OCI-LY1 (cell line): ENCODE results near the gene NFYC.

Source experiments
- H2AFZ ChIP-seq: fragments of 200-600 bp; sonication (generic), shearing (Covaris generic); 2 replicates; pipeline ENCODE4 v1.6.0; 2014; ENCODE audit warnings: antibody characterized with exemption, mild to moderate bottlenecking, low read length
- H3F3A ChIP-seq: fragments of 200-600 bp; sonication (generic), shearing (Covaris generic); 2 replicates; pipeline ENCODE4 v1.6.0; 2014; ENCODE audit warnings: mild to moderate bottlenecking, antibody characterized with exemption, low read length, moderate library complexity; ENCODE audit not compliant: insufficient read depth
- H3K27ac ChIP-seq: fragments of 200-600 bp; sonication (generic); 2 replicates; pipeline ENCODE4 v1.5.1; 2014; ENCODE audit warnings: low read length, mixed run types, mild to moderate bottlenecking, low read depth; ENCODE audit not compliant: poor library complexity, severe bottlenecking
- H3K27me3 ChIP-seq: fragments of 200-600 bp; sonication (generic); 2 replicates; pipeline ENCODE4 v1.6.0; 2014; ENCODE audit warnings: antibody characterized with exemption, mild to moderate bottlenecking, low read length, moderate library complexity; ENCODE audit not compliant: insufficient read depth
- H3K36me3 ChIP-seq: fragments of 200-600 bp; sonication (generic); 2 replicates; pipeline ENCODE4 v1.6.1; 2014; ENCODE audit warnings: mild to moderate bottlenecking, antibody characterized with exemption, low read length, moderate library complexity, mixed read lengths; ENCODE audit not compliant: insufficient read depth
- H3K4me1 ChIP-seq: fragments of 200-600 bp; sonication (generic); 2 replicates; pipeline ENCODE4 v1.5.1; 2014; ENCODE audit warnings: mild to moderate bottlenecking, low read length, moderate library complexity; ENCODE audit not compliant: insufficient read depth, severe bottlenecking
- H3K4me2 ChIP-seq: fragments of 200-600 bp; sonication (generic), shearing (Covaris generic); 2 replicates; pipeline ENCODE4 v1.6.1; 2014; ENCODE audit warnings: low read length
- H3K4me3 ChIP-seq: fragments of 200-600 bp; sonication (generic); 2 replicates; pipeline ENCODE4 v1.5.1; 2014; ENCODE audit warnings: low read length, low read depth, mild to moderate bottlenecking, mixed read lengths; ENCODE audit not compliant: poor library complexity, severe bottlenecking
- H3K79me2 ChIP-seq: fragments of 200-600 bp; shearing (Covaris generic); 2 replicates; pipeline ENCODE4 v1.6.1; 2016; ENCODE audit warnings: mixed run types, low read length, mixed read lengths; ENCODE audit not compliant: insufficient read depth
- H3K9ac ChIP-seq: fragments of 200-600 bp; sonication (generic), shearing (Covaris generic); 2 replicates; pipeline ENCODE4 v1.6.1; 2014; ENCODE audit warnings: mild to moderate bottlenecking, low read length, mixed read lengths
- H3K9me2 ChIP-seq: fragments of 200-600 bp; sonication (generic), shearing (Covaris generic); 2 replicates; pipeline ENCODE4 v1.6.1; 2014; ENCODE audit warnings: low read depth, mild to moderate bottlenecking, low read length, mixed read lengths
- H3K9me3 ChIP-seq: fragments of 200-600 bp; shearing (Covaris generic); 2 replicates; pipeline ENCODE4 v1.6.1; 2014; ENCODE audit warnings: low read length, mixed read lengths
- H4K20me1 ChIP-seq: fragments of 200-600 bp; sonication (generic), shearing (Covaris generic); 2 replicates; pipeline ENCODE4 v1.6.0; 2016; ENCODE audit warnings: mild to moderate bottlenecking, low read length; ENCODE audit not compliant: insufficient read depth
- EZH2 ChIP-seq: fragments of 200-600 bp; sonication (generic), shearing (Covaris generic); IDR thresholded peaks from 2 replicates; pipeline ENCODE4 v1.8.0; 2017; ENCODE audit warnings: borderline replicate concordance, mixed run types, mild to moderate bottlenecking, antibody characterized with exemption, low read length, moderate library complexity, mixed read lengths
- TF ChIP-seq, protein P1 (sequence below): fragments of 200-600 bp; sonication (generic), shearing (Covaris generic); IDR thresholded peaks from 2 replicates; pipeline ENCODE4 v1.5.1; 2017; ENCODE audit warnings: mild to moderate bottlenecking, antibody characterized with exemption, low read length, moderate library complexity, mixed read lengths

The NFYC gene

DNA sequence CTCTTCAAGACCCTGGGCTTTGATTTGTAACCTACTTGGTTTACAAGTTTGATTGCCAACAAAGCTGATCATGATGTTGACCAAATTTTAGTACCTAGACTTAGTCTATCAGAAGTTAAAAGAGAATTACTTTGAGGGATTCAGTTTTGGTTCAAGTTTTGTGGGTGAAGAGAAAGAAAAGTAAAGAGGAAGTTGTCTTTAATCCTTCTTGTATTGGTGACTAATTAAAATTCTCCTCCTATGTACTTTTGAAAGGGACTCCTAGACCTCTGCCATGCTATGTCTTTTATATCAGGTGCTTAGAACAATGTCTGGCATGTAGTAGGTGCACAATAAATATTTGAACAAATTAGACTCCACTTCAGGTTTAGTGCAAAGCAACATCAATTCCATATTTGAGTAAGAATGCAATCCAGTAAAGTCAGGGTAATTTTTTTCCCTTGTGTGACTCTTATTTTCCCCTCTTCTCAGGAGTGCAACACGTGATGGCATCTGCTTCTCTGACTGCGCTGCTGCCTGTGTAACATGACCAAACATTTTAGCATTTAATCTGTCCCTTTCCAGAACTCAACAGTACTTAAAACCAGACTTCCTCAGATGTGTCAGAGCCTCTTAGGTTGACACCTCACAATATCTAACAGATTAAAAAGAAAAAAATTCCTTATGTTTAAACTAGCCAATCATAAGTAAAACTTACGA lies 51.0 kb downstream of the NFYC start:
- no peak overlapping the region for H3K4me2 ChIP-seq
- H3K27me3 ChIP-seq, result no peaks in the 10 kb centered on the region
- H3K4me3 ChIP-seq, result no peak overlapping the region
- H3K9me2 ChIP-seq, result no peaks in the 10 kb centered on the region
- H3K9me3 ChIP-seq, result no peaks in the 10 kb centered on the region
- H3K36me3 ChIP-seq, result peaks cover 94% of the 10 kb centered on the region
- TF ChIP-seq EZH2, result no peak
- TF ChIP-seq, protein P1, sequence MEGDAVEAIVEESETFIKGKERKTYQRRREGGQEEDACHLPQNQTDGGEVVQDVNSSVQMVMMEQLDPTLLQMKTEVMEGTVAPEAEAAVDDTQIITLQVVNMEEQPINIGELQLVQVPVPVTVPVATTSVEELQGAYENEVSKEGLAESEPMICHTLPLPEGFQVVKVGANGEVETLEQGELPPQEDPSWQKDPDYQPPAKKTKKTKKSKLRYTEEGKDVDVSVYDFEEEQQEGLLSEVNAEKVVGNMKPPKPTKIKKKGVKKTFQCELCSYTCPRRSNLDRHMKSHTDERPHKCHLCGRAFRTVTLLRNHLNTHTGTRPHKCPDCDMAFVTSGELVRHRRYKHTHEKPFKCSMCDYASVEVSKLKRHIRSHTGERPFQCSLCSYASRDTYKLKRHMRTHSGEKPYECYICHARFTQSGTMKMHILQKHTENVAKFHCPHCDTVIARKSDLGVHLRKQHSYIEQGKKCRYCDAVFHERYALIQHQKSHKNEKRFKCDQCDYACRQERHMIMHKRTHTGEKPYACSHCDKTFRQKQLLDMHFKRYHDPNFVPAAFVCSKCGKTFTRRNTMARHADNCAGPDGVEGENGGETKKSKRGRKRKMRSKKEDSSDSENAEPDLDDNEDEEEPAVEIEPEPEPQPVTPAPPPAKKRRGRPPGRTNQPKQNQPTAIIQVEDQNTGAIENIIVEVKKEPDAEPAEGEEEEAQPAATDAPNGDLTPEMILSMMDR, result no peak
- H3K27ac ChIP-seq, result no peak overlapping the region
- H3K9ac ChIP-seq, result no peak overlapping the region
- no peaks in the 10 kb centered on the region for H3F3A ChIP-seq
- no peak overlapping the region for H2AFZ ChIP-seq
- H3K79me2 ChIP-seq, result no peaks in the 10 kb centered on the region; the same call in 1 of the 2 replicates
- no peaks in the 10 kb centered on the region for H4K20me1 ChIP-seq
- no peaks in the 10 kb centered on the region for H3K4me1 ChIP-seq

DNA sequence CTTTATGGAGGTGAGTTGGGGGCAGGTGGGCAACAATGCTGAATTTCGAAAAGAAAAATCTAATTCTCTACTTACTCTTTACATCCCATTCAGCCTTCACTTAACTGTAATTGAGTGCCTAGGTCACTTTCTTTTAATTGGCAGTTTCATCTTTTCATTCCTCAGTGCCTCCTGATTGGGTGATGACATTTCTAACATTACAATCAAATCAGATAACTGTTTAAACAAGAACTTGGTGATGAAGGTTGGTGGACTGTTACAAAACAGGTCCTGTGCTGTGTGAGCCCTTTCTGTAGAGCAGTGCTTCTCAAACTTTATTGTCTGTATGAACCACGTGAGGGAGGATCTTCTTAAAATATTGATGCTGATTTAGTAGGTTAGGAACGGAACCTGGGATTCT lies 51.9 kb downstream of the NFYC start:
- Histone ChIP-seq H2AFZ (no peak overlapping the region), H4K20me1 (no peaks in the 10 kb centered on the region), H3K9me2 (no peaks in the 10 kb centered on the region), H3K4me1 (no peaks in the 10 kb centered on the region), H3K36me3 (peaks cover 99% of the 10 kb centered on the region), H3K4me2 (no peak overlapping the region), H3K9ac (no peak overlapping the region), H3K27me3 (no peaks in the 10 kb centered on the region), H3F3A (no peaks in the 10 kb centered on the region), H3K4me3 (no peak overlapping the region), H3K27ac (no peak overlapping the region), H3K9me3 (no peaks in the 10 kb centered on the region), H3K79me2 (no peaks in the 10 kb centered on the region; the same call in 1 of the 2 replicates)
- TF ChIP-seq, protein P1, result no peak
- TF ChIP-seq EZH2, result no peak

DNA sequence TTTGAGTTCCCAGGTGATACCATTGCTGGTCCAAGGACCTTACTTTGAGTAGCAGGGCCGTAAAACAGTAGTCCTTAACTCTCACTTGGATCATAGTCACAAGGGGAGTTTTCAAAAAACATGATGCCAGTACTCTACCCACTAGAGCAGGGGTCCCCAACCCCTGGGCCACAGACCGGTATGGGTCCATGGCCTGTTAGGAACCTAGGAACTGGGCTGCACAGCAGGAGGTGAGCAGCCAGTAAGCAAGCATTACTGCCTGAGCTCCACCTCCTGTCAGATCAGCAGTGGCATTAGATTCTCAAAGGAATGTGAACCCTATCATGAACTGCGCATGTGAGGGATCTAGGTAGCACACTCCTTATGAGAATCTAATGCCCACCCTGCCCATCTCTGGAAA lies 52.4 kb downstream of the NFYC start:
- no peak overlapping the region for H3K4me3 ChIP-seq
- no peak overlapping the region for H3K9ac ChIP-seq
- no peaks in the 10 kb centered on the region for H3K27me3 ChIP-seq
- H3K27ac ChIP-seq, result no peak overlapping the region
- H3K79me2 ChIP-seq, result no peaks in the 10 kb centered on the region; the same call in 1 of the 2 replicates
- no peak overlapping the region for H2AFZ ChIP-seq
- no peaks in the 10 kb centered on the region for H3K4me1 ChIP-seq
- H4K20me1 ChIP-seq, result no peaks in the 10 kb centered on the region
- no peak overlapping the region for H3K4me2 ChIP-seq
- H3K9me2 ChIP-seq, result no peaks in the 10 kb centered on the region
- no peaks in the 10 kb centered on the region for H3K9me3 ChIP-seq
- no peak for TF ChIP-seq EZH2
- TF ChIP-seq, protein P1, result no peak
- H3K36me3 ChIP-seq, result peaks cover 99% of the 10 kb centered on the region
- H3F3A ChIP-seq, result no peaks in the 10 kb centered on the region
